ENCODE results near the gene IGLL5.

DNA sequence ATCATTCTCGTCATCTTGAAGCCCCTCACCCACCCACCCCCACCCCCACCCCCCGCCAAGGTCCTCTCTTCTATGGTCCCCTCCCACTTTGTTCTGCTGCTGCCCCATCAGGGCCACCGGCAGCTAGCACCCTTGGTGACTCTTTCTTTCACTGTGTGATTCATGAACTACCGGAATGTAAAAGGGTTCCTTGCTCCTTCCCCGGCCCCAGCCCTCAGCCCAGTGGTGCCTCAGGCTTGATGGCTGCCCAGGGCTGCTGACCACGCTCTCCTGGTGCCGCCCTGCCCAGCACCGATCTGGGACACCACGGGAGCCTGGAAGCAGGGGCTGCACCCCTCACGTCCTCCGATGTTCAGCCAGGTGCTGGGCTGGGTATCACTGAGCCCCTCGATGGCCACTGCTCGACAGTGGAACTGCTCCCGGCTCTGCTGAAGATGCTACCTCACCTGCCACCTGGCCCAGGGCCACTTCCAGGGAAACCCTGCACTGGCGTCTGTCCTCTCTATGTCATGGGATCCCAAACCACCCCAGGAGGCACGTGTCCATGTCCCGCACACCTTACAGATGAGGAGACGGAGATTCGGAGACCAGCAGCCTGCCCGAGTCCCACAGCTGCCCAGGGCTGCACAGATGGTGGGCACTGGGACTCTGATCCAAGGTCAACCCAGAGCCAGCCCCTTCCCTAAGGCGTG is 39.7 kb downstream of the IGLL5 start:
- TF ChIP-seq, protein P1, sequence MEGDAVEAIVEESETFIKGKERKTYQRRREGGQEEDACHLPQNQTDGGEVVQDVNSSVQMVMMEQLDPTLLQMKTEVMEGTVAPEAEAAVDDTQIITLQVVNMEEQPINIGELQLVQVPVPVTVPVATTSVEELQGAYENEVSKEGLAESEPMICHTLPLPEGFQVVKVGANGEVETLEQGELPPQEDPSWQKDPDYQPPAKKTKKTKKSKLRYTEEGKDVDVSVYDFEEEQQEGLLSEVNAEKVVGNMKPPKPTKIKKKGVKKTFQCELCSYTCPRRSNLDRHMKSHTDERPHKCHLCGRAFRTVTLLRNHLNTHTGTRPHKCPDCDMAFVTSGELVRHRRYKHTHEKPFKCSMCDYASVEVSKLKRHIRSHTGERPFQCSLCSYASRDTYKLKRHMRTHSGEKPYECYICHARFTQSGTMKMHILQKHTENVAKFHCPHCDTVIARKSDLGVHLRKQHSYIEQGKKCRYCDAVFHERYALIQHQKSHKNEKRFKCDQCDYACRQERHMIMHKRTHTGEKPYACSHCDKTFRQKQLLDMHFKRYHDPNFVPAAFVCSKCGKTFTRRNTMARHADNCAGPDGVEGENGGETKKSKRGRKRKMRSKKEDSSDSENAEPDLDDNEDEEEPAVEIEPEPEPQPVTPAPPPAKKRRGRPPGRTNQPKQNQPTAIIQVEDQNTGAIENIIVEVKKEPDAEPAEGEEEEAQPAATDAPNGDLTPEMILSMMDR (IDR thresholded peaks at IDR 0.05; ENCODE audit: low read depth, low read length) = no peak
- TF ChIP-seq MYC (IDR thresholded peaks at IDR 0.05; ENCODE audit: low read depth, low read length) = no peak
- TF ChIP-seq, protein P2, sequence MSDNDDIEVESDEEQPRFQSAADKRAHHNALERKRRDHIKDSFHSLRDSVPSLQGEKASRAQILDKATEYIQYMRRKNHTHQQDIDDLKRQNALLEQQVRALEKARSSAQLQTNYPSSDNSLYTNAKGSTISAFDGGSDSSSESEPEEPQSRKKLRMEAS (IDR thresholded peaks at IDR 0.05; ENCODE audit: low read depth, low read length) = no peak
- no peak for TF ChIP-seq POLR2A (IDR thresholded peaks at IDR 0.05; ENCODE audit: extremely low read depth, insufficient read length)
